Fibroblast of skin of right biceps (primary cell): ENCODE results near the gene FURIN.
"Not testable (repeated sequence)": the region's sequence is repeated elsewhere in the genome, so short reads cannot be mapped to it uniquely, and the experiment has no call there.

Experiments used
- DNase-seq: peaks from one replicate; pipeline ENCODE4 v3.0.0-alpha.2; 2013

Gene FURIN

GRCh38 chr15:90845201-90845949 is 23.0 kb upstream of the FURIN start:
- peak; percentile 82 for DNase-seq

GRCh38 chr15:90849424-90849823 is 19.0 kb upstream of the FURIN start:
- DNase-seq, result not testable (repeated sequence)

GRCh38 chr15:90851114-90851513 is 17.3 kb upstream of the FURIN start:
- no peak for DNase-seq

GRCh38 chr15:90851940-90852339 is 16.4 kb upstream of the FURIN start:
- no peak for DNase-seq

DNA sequence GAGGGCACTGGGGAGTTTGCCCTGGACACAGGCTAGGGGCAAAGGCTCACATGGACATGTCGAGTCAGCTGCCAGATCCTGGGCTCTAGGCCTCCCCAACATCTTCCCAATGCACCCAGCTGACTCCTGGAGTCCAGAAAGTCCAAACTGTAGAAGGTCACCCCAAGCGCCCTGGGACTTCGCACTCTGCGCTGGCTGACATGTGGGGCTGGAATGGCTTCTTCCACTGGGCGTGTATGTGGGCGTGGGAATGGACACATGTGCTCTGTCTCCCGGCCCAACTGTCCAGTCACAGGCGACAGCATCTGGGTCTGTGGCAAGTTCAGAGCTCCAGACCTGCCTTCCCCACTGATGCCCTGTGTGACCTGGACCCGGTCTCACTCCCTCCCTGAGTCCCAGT is 13.2 kb upstream of the FURIN start:
- no peak for DNase-seq

GRCh38 chr15:90857337-90857736 is 11.1 kb upstream of the FURIN start:
- DNase-seq, result no peak

- DNase-seq, result no peak
Observed at GRCh38 chr15:90857883-90858443, 10.4 kb upstream of the FURIN start.

DNA sequence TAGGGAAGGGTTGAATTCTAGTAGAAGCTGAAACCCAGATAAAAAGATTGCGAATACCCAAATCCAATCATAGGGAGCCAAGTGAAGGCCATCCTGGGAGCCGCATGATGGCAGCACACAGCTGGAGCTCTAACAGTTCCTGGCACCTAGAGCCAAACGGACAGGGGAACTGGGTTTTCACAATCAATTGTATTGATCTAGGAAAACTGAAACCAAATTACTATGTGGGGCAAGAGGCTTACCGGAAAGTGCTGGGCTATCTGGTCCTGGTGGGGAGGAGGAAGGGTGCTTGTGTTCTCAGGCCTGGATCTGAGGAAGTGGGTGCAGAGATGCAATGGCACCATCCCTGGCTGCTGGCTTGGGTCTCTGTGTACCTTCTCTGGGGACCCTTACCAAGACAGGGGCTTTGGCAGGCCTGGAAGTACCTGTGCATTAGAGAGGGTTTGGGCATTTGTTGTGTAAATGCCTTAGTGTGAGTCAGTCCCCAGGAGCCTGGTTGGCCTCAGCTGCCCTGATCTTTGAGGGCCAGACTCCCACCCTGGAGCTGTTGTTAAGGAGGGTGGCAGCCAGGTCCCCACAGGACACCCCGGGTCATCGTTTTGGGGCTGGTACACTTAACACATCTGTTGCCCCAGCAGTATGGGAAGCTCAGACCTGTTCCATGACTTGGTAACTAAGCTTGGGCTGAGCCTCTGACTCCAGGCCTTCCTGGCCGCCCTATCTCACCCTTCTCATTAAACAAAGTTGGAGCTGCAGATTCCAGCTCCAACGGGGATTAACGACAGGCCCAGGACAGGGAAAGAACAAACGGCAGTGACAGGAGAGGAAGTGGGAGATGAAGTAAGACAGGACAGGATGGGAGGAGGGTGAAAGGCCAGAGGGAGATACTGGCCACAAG is 8.9 kb upstream of the FURIN start:
- no peak for DNase-seq

- DNase-seq, result no peak
Observed at GRCh38 chr15:90860450-90860849, 7.9 kb upstream of the FURIN start.

- no peak for DNase-seq
Observed at GRCh38 chr15:90860942-90861675, 7.3 kb upstream of the FURIN start.

- DNase-seq, result no peak
Observed at GRCh38 chr15:90862487-90862886, 5.9 kb upstream of the FURIN start.

DNA sequence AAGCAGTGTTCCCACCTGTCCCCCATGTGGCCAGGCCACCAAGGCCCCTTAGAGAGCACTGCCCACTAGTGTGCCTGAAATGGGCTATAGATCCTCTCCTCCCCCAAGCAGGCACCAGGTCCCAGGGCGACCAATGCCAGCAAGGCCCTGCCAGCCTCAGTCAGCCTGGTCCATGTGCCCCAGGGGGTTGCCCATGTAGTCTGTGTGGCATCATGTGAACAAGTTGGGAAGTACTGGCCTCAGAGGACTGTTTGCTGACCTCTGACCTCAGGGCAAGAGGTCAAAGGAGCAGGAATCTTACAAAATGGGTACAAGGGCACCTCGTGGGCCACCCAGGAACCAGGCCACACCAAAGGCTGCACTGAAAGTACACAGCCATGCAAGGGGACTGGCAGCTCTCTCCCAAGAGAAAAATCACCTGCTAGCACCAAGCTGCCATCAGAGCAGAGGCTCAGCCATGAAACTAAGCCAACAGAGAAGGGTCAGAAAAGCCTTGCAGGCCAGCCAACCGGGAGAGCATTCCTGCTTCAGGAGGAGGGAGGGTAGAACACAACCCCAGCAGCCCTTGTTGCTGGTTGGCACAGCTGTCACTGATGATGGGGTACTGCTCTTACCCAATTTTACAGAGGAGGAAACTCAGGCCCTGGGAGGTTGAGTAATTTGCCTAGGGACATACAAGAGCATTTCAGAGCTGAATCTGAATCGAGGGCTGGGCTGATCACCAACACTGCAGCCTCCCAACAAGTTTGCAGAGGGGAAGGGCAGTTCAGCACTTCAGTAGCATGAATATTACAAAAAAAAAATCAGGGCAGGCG is 5.2 kb upstream of the FURIN start:
- no peak for DNase-seq

DNA sequence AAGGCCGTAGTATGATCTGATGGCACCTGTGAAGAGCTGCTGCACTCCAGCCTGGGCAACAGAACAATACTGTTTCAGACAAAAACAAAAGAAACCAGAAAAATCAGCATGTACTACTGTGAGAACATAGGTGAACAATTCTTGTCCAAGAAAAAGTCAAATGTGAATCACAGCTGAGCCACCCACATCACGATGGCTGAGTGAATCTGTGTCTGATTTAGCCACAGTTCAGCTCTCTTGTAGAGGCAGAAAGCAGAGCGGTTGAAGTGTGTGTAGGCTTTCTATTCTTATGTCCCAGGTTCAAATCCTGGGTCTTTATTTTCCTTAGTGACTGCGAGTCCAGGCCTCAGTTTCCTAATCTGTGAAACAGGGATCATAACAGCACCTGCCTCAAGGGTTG is 4.4 kb upstream of the FURIN start:
- no peak for DNase-seq

DNA sequence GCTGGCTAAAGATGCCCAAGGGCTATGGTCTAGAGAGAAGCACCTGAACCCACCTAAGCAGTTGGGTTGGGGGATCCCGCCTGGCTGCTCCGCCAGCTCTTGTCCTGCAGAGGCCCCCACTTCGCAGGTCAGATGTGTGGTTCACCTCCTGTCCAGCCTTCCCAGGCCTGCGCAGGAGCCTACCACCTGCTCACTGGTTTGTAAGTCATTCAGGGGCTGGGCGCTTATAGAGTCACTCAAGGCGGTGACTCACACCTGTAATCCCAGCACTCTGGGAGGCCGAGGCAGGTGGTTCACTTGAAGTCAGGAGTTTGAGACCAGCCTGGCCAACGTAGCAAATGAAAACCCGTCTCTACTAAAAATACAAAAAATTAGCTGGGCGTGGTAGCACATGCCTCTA is 3.9 kb upstream of the FURIN start:
- no peak for DNase-seq

- DNase-seq, result no peak
Observed at GRCh38 chr15:90865702-90866101, 2.7 kb upstream of the FURIN start.

GRCh38 chr15:90866161-90866715 is 2.1 kb upstream of the FURIN start:
- DNase-seq, result no peak

GRCh38 chr15:90866800-90867199 is 1.6 kb upstream of the FURIN start:
- DNase-seq, result no peak

DNA sequence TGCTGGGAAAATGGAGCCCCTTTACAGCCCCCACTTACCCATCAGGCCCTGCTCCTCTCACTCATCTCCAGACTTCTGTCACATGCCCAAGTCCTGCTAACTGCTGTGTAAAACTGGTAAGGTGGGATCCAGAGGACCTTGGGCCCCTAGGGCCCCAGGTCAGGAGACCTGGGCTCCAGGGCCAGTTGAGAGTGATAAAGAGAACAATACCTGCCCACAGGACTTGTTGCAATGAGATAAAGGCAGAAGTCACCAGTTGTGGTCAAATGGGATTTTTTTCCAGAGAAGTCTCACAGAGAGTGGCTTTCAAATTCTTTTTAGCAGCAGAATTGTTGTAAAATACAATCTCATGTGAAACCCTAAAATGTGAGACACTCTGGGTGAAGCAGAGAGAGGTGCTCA is 753 bp downstream of the FURIN start:
- no peak for DNase-seq

GRCh38 chr15:90869601-90870353 is 1.4 kb downstream of the FURIN start:
- peak; percentile 86 for DNase-seq

DNA sequence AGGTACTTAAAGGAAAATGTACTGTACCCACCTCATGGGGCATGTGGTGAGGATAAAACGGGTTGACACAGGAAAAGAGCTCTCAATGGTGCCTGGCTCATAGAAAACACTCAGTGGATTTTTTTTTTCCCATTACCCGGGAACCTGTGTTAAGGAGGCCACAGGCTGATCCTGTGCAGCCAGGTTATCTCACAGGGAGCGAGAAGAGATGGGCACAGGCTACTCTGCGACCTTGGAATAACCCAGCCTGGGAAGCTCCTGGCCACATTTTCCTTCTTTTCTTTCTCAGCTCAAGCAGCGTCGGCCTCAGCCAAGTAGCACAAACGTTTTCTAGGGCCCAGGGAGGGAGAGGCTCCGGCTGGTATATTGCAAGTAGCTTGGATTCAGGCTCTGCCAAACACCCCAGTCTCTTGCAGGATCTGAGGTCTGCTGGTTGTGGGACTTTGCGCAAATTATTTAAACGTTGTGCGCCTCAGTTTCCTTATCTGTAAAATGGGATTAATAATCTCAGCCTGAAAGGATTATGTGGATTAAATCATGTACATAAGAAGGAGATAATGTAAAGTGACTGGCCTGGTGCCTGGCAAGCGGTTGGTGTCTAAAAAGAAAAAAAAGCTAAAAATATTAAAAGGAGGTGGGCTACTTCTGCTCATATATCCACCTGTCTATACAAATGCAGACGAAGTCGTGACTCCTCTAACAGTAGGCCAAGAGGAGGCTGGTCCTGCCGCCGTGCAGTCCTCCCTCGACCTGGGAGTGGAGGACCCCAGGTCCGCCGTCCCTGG is 2.2 kb downstream of the FURIN start:
- no peak for DNase-seq
